ENCODE measurements around the gene EHBP1L1. TPM values are rescaled to one million over a fixed set of nuclear protein-coding genes. Genes with fewer than 3 reads are reported as not detected.
A peak's percentile ranks its signal among the peaks of the same experiment; 100 is the strongest.

Gene EHBP1L1
- total RNA-seq, 2 donors from 2014 or later, result 58.5 to 78.5 TPM

GRCh38 chr11:65623852-65624616 is 48.2 kb downstream of the EHBP1L1 start:
- Histone ChIP-seq H3K27ac (no peak overlapping the region), H3K4me1 (no peaks in the 10 kb centered on the region), H3K36me3 (peaks cover 18% of the 10 kb centered on the region), H3K9me3 (no peaks in the 10 kb centered on the region), H3K4me3 (no peak overlapping the region), H3K9ac (ENCODE audit: low read depth in 2 of 2, low read length in 2 of 2) (no peak overlapping the region), H3K27me3 (no peaks in the 10 kb centered on the region)
- intact Hi-C loops (cut with DNase I), result loop anchor here (10.0 kb wide), 1 partner anchor 81 kb away; no protein-coding TSS in a partner anchor
- no peak for DNase-seq
- TF ChIP-seq CTCF (IDR thresholded peaks at IDR 0.05), result no peak

DNA sequence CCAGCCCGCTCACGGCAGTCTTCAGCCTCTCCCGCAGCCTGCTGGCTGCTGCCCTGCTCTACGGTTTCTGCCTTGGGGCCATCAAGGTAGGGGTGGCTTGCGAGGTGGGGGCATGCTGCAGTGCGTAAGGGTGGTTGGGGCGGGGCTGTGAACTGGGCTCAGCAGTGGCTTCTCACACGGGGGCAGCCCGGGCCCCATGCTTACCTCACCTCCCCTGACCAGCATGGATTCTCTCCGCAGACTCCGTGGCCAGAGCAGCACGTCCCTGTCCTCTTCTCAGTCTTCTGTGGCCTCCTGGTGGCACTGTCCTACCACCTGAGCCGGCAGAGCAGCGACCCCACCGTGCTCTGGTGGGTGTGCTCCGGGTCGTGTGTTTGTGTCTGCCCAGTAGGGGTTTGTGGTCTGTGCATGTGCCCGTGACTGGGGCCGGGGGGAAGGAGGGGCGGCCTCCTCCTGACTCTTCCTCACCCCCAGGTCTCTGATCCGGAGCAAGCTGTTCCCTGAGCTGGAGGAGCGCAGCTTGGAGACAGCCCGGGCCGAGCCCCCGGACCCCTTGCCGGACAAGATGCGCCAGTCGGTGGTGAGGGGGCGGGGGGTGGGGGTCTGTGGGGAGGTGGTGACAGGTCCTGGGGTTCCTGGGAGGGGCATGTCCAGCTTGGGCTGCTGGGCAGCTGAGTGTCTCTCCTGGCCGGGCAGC is 49.2 kb downstream of the EHBP1L1 start:
- no peak for DNase-seq
- Histone ChIP-seq H3K9ac (ENCODE audit: low read depth in 2 of 2, low read length in 2 of 2) (no peak overlapping the region), H3K4me1 (no peaks in the 10 kb centered on the region), H3K4me3 (no peak overlapping the region), H3K27ac (no peak overlapping the region), H3K9me3 (no peaks in the 10 kb centered on the region), H3K27me3 (no peaks in the 10 kb centered on the region), H3K36me3 (peaks cover 24% of the 10 kb centered on the region)
- TF ChIP-seq CTCF (IDR thresholded peaks at IDR 0.05), result no peak
- intact Hi-C loops (cut with DNase I), result loop anchor here (10.0 kb wide), 1 partner anchor 80 kb away; no protein-coding TSS in a partner anchor

- H3K4me3 ChIP-seq, result no peak overlapping the region
- intact Hi-C loops (cut with DNase I), result loop anchor here (10.0 kb wide), 1 partner anchor 79 kb away; no protein-coding TSS in a partner anchor
- no peaks in the 10 kb centered on the region for H3K9me3 ChIP-seq
- no peaks in the 10 kb centered on the region for H3K4me1 ChIP-seq
- peak; percentile 66 for DNase-seq
- H3K27me3 ChIP-seq, result no peaks in the 10 kb centered on the region
- peaks cover 24% of the 10 kb centered on the region for H3K36me3 ChIP-seq
- H3K27ac ChIP-seq, result no peak overlapping the region
- H3K9ac ChIP-seq (ENCODE audit: low read depth in 2 of 2, low read length in 2 of 2), result no peak overlapping the region
- TF ChIP-seq CTCF (IDR thresholded peaks at IDR 0.05), result peak; percentile 73
Observed at GRCh38 chr11:65625628-65626342, 49.9 kb downstream of the EHBP1L1 start.

- Histone ChIP-seq H3K36me3 (peaks cover 24% of the 10 kb centered on the region), H3K4me3 (no peak overlapping the region), H3K4me1 (no peaks in the 10 kb centered on the region), H3K9me3 (no peaks in the 10 kb centered on the region), H3K27me3 (no peaks in the 10 kb centered on the region), H3K9ac (ENCODE audit: low read depth in 2 of 2, low read length in 2 of 2) (no peak overlapping the region), H3K27ac (no peak overlapping the region)
- no peak for TF ChIP-seq CTCF (IDR thresholded peaks at IDR 0.05)
- intact Hi-C loops (cut with DNase I), result loop anchor here (10.0 kb wide), 1 partner anchor 78 kb away; no protein-coding TSS in a partner anchor
- DNase-seq, result no peak
Observed at GRCh38 chr11:65627202-65627601, 51.3 kb downstream of the EHBP1L1 start.

DNA sequence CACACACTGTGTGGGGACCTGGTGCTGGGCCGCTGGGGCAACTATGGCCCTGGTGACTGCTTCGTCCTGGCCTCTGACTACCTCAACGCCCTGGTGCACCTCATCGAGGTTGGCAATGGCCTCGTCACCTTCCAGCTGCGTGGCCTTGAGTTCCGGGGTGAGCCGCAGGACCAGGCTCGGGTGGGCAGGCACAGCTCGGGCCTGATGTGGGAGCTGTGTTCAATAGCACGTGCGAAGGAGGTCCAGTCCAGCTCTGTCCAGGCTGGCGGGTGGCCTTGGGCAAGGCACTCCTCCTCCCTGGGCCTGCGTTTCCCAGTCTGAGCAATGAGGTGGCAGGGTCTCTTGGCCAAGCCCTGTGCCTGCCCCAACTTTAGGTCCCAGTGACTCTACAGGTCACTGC is 53.7 kb downstream of the EHBP1L1 start:
- H3K27me3 ChIP-seq, result no peaks in the 10 kb centered on the region
- peaks cover 28% of the 10 kb centered on the region for H3K36me3 ChIP-seq
- H3K9me3 ChIP-seq, result no peaks in the 10 kb centered on the region
- no peak for DNase-seq
- TF ChIP-seq CTCF (IDR thresholded peaks at IDR 0.05), result no peak
- intact Hi-C loops (cut with DNase I), result loop anchor here (10.0 kb wide), 1 partner anchor 75 kb away; no protein-coding TSS in a partner anchor
- H3K4me1 ChIP-seq, result no peaks in the 10 kb centered on the region
- no peak overlapping the region for H3K27ac ChIP-seq
- H3K4me3 ChIP-seq, result no peak overlapping the region
- H3K9ac ChIP-seq (ENCODE audit: low read depth in 2 of 2, low read length in 2 of 2), result no peak overlapping the region
